ENCODE data around the gene RABL2B.

Gene RABL2B

GRCh38 chr22:50722716-50723428 is 60.6 kb downstream of the RABL2B start:
- DNase-seq (ENCODE audit: low spot score) = no peak

GRCh38 chr22:50722048-50722701 is 61.3 kb downstream of the RABL2B start:
- no peak for DNase-seq (ENCODE audit: low spot score)

- no peak for DNase-seq (ENCODE audit: low spot score)
These were observed 62.1 kb downstream of the RABL2B start for GRCh38 chr22:50721257-50721844.

GRCh38 chr22:50720301-50721256 is 62.9 kb downstream of the RABL2B start:
- DNase-seq (ENCODE audit: low spot score) = no peak

- DNase-seq (ENCODE audit: low spot score) = no peak
These were observed 63.6 kb downstream of the RABL2B start for GRCh38 chr22:50719814-50720300.

GRCh38 chr22:50718352-50718709 is 65.1 kb downstream of the RABL2B start:
- no peak for DNase-seq (ENCODE audit: low spot score)

GRCh38 chr22:50717709-50718351 is 65.6 kb downstream of the RABL2B start:
- DNase-seq (ENCODE audit: low spot score) = no peak
